C4-2B (cell line): ENCODE measurements around the gene CCM2L.

ENCODE experiments used
- H3K27ac ChIP-seq: fragments of 450-650 bp; 2 replicates; pipeline ENCODE4 v1.5.1; 2017
- ZFX ChIP-seq: fragments of 450-650 bp; IDR thresholded peaks from 2 replicates; pipeline ENCODE4 v1.6.1; 2017
- TF ChIP-seq, protein P1 (sequence below): fragments of 450-650 bp; conservative IDR thresholded peaks from 2 replicates; pipeline ENCODE4 v1.5.1; 2017; ENCODE audit warnings: mild to moderate bottlenecking

The CCM2L gene

DNA sequence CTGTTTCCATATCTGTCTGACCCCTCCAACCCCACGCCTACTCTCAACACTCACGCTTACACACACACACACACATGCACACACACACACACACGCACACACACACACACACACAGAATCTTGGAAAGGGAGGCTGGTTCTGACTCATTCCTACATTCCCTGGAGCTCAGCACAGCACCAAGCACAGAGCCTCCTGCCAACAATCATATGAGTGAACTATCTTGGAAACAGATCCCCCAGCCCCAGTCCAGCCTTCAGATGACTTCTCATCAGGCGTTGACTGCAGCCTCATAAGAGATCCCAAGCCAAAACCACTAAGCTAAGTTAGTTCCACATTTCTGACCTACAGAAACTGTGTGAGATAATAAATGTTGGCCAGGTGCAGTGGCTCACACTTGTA is 27.7 kb downstream of the CCM2L start:
- H3K27ac ChIP-seq, result no peak overlapping the region
- TF ChIP-seq, protein P1, sequence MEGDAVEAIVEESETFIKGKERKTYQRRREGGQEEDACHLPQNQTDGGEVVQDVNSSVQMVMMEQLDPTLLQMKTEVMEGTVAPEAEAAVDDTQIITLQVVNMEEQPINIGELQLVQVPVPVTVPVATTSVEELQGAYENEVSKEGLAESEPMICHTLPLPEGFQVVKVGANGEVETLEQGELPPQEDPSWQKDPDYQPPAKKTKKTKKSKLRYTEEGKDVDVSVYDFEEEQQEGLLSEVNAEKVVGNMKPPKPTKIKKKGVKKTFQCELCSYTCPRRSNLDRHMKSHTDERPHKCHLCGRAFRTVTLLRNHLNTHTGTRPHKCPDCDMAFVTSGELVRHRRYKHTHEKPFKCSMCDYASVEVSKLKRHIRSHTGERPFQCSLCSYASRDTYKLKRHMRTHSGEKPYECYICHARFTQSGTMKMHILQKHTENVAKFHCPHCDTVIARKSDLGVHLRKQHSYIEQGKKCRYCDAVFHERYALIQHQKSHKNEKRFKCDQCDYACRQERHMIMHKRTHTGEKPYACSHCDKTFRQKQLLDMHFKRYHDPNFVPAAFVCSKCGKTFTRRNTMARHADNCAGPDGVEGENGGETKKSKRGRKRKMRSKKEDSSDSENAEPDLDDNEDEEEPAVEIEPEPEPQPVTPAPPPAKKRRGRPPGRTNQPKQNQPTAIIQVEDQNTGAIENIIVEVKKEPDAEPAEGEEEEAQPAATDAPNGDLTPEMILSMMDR, result no peak
- TF ChIP-seq ZFX, result no peak

DNA sequence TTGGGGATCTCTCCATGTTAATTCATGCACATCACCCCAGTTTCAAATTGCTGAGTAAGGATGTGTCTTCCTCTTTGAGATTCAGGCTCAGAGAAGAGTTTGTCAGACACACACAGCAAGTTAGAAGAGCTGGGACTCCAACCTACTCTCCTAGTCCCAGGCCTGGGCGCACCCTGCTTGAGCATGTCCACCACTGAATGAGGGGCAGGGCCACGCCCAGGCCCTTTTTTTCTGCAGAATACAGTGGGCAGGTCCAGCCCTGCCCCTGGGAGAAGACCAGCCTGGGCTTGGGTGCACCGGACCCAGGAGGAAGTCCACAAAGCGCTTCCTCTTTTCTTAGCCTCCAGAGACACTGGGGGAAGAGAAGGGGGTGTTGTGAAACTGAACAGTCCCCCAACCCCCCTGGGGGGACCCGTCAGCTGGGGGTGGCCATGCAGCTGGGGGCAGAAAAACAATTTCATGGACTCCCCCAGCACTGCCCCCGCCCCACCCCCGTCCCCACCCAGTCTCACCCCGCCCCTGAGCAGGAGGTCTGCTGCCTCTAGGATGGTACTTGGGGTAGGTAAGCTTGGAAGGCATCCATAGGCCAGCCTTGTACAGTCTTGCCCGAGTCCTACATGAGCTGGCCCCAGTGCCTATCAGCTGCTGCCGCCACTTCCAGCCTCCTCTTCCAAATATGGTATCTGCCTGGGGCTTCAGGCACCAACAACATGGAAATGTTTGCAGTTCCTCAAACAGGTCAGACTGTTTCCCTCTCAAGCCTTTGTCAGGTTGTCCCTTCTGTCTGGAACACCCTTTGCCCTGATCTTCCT is 30.1 kb downstream of the CCM2L start:
- H3K27ac ChIP-seq, result no peak overlapping the region
- no peak for TF ChIP-seq ZFX
- TF ChIP-seq, protein P1, result no peak

- TF ChIP-seq, protein P1, result no peak
- TF ChIP-seq ZFX, result no peak
- no peak overlapping the region for H3K27ac ChIP-seq
These were observed 35.8 kb downstream of the CCM2L start for GRCh38 chr20:32045999-32046398.

DNA sequence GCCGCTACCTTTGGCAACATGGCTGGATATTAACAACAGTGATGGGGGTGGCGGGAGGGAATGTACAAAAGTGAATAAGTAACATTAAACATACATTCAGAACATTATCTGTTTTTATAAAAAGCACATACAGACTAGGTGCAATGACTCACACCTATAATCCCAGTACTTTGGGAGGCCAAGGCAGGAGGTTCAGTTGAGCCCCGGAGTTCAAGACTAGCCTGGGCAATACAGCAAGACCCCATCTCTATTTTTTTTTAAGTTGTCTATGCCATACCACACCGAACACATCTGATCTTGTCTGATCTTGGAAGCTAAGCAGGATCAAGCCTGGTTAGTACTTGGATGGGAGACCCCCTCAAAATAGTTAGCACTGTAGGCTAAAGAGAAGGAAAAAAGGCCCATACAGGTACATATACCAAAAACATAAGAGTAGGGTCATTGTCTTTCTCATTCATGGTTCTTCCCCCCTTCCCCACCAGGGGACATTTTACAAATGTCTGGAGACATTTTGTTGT is 40.1 kb downstream of the CCM2L start:
- no peak overlapping the region for H3K27ac ChIP-seq
- TF ChIP-seq ZFX, result no peak
- TF ChIP-seq, protein P1, result no peak

- no peak overlapping the region for H3K27ac ChIP-seq
- TF ChIP-seq ZFX, result no peak
- TF ChIP-seq, protein P1, result no peak
These were observed 40.8 kb downstream of the CCM2L start for GRCh38 chr20:32050851-32051556.

GRCh38 chr20:32051720-32052089 is 41.5 kb downstream of the CCM2L start:
- TF ChIP-seq ZFX, result no peak
- TF ChIP-seq, protein P1, result no peak
- H3K27ac ChIP-seq, result no peak overlapping the region

- no peak within 1 kb of the TSS for H3K27ac ChIP-seq
- TF ChIP-seq ZFX, result no peak
- TF ChIP-seq, protein P1, result no peak
These were observed 42.0 kb downstream of the CCM2L start, which contains the start of gene HCK for GRCh38 chr20:32052090-32052777. Gene HCK (plus strand): TSS chr20:32052242.
